Measurements from ENCODE around the gene GAMT. TPM values are rescaled to one million over a fixed set of nuclear protein-coding genes. Genes with fewer than 3 reads are reported as not detected.
"Not testable (repeated sequence)": the region's sequence is repeated elsewhere in the genome, so short reads cannot be mapped to it uniquely, and the experiment has no call there.

The GAMT gene
- total RNA-seq, 1 donor from 2014 or later, result 41.5 TPM

DNA sequence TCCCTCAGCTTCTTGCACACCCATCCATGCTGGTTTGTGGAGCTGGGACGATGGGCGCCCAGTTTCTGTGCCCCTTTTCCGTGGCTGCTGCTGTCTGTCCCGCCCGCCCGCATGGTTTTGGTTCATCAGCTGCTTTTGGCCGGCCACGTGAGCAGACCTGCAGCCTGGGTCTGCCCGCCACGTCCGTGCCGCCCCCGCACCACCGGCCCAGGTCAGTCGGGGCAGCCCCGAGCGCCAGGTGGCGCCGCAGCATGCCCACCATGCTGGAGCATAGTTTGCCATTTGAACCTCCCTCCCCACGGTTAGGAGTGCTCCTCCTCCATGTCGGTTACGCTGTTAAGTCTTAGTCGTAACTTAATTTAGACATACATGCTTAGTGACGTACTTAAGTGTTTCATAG, 21.6 kb upstream of the GAMT start:
- H3K4me3 Mint-ChIP-seq, result no peak overlapping the region
- no peaks in the 10 kb centered on the region for H3K9me3 Mint-ChIP-seq
- H3K27ac Mint-ChIP-seq, result peak overlapping the region; percentile 77

DNA sequence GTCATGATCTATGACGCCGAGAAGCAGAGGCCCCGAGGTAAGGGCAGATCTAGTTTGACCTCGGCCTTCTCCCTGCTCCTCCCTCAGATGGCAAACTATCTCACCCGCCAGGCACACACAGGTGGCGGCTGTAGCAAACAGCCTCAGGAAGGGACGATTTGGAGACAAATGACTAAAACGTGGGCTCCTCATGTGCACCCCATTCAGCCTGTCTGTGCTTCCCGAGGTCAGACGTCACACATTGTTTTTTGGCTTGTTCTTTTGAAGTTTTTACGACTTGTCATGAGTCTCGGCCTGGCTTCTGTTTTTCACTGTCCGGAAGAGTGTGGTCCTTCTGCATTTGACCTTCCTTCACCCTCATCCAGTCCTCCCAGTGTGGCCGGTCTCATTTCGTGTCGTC, 21.0 kb upstream of the GAMT start:
- Mint-ChIP-seq H3K4me3 (no peak overlapping the region), H3K4me1 (peaks cover 17% of the 10 kb centered on the region), H3K9me3 (no peaks in the 10 kb centered on the region), H3K36me3 (peaks cover 22% of the 10 kb centered on the region), H3K27me3 (ENCODE audit: low read depth) (no peaks in the 10 kb centered on the region), H3K27ac (peak overlapping the region; percentile 30)
- TF ChIP-seq, protein P1, sequence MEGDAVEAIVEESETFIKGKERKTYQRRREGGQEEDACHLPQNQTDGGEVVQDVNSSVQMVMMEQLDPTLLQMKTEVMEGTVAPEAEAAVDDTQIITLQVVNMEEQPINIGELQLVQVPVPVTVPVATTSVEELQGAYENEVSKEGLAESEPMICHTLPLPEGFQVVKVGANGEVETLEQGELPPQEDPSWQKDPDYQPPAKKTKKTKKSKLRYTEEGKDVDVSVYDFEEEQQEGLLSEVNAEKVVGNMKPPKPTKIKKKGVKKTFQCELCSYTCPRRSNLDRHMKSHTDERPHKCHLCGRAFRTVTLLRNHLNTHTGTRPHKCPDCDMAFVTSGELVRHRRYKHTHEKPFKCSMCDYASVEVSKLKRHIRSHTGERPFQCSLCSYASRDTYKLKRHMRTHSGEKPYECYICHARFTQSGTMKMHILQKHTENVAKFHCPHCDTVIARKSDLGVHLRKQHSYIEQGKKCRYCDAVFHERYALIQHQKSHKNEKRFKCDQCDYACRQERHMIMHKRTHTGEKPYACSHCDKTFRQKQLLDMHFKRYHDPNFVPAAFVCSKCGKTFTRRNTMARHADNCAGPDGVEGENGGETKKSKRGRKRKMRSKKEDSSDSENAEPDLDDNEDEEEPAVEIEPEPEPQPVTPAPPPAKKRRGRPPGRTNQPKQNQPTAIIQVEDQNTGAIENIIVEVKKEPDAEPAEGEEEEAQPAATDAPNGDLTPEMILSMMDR (IDR thresholded peaks at IDR 0.05; ENCODE audit: unreplicated experiment), result no peak
- no peak for DNase-seq (ENCODE audit: low spot score in 2 of 2, unreplicated experiment in 2 of 2)

More for the DNA sequence above, 21.6 kb upstream of the GAMT start:
- peaks cover 22% of the 10 kb centered on the region for H3K36me3 Mint-ChIP-seq
- peaks cover 11% of the 10 kb centered on the region for H3K4me1 Mint-ChIP-seq
- TF ChIP-seq, protein P1 (IDR thresholded peaks at IDR 0.05; ENCODE audit: unreplicated experiment), result no peak
- DNase-seq (ENCODE audit: low spot score in 2 of 2, unreplicated experiment in 2 of 2), result no peak
- no peaks in the 10 kb centered on the region for H3K27me3 Mint-ChIP-seq (ENCODE audit: low read depth)

DNA sequence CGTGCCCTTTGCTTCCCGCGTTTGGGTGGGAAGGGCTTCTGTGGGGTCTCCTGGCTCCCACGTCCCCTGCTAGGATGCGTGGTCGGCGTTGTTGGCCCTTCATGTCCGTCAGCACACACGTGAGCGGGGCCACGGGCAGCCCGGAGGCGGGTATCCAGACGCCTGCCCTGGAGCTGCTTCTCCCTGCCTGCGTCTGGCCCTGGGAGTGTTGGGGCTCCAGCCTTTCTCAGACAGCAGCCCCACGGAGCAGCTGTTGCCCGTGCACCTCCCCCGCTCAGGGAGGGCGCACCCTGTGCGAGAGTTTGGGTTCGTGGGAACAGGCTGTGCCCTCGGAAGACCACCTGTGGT, 20.6 kb upstream of the GAMT start:
- H3K36me3 Mint-ChIP-seq, result peaks cover 22% of the 10 kb centered on the region
- H3K27ac Mint-ChIP-seq, result peak overlapping the region; percentile 30
- TF ChIP-seq, protein P1 (IDR thresholded peaks at IDR 0.05; ENCODE audit: unreplicated experiment), result no peak

DNA sequence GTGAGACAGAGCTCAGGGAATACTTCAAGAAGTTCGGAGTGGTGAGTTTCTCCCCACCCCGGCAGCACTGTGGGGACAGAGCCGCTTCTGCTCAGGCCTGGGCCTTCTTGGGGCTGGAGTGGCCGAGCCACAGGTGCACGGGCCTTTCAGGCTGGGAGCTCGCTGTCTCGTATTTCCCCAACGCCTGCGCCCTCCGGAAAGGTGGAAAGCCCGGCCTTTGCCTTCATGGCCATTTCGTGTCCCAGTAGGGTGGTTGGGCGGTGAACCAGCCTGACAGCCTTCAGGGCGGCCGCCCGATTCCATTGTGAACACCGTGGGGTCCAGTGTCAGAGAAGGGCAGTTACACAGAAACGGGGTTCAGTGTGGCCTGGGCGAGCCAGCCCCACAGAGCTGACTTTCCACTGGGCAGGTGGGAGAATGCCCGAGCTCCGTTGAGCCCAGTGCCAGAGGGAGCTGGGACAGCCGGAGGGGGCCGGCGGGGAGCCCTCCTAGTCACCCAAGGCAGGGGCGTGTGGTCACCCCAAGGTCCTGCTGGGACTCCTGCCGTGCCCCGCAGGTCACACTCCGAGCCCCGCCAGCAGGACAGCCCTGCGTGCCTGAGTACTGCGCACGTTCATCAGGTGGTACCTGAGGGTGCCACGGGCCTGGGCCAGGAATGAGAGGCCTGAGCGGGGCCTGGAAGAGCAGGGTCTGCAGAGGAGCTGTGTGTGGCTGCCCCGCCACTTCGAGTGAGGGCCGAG, 20.0 kb upstream of the GAMT start:
- TF ChIP-seq, protein P1 (IDR thresholded peaks at IDR 0.05; ENCODE audit: unreplicated experiment), result no peak
- Mint-ChIP-seq H3K9me3 (no peaks in the 10 kb centered on the region), H3K4me3 (no peak overlapping the region), H3K36me3 (peaks cover 22% of the 10 kb centered on the region), H3K27ac (no peak overlapping the region), H3K27me3 (ENCODE audit: low read depth) (no peaks in the 10 kb centered on the region), H3K4me1 (peaks cover 27% of the 10 kb centered on the region)
- DNase-seq (ENCODE audit: low spot score in 2 of 2, unreplicated experiment in 2 of 2), result no peak

More for the DNA sequence above, 20.6 kb upstream of the GAMT start:
- DNase-seq (ENCODE audit: low spot score in 2 of 2, unreplicated experiment in 2 of 2), result no peak
- Mint-ChIP-seq H3K4me3 (no peak overlapping the region), H3K9me3 (no peaks in the 10 kb centered on the region), H3K4me1 (peaks cover 21% of the 10 kb centered on the region), H3K27me3 (ENCODE audit: low read depth) (no peaks in the 10 kb centered on the region)

DNA sequence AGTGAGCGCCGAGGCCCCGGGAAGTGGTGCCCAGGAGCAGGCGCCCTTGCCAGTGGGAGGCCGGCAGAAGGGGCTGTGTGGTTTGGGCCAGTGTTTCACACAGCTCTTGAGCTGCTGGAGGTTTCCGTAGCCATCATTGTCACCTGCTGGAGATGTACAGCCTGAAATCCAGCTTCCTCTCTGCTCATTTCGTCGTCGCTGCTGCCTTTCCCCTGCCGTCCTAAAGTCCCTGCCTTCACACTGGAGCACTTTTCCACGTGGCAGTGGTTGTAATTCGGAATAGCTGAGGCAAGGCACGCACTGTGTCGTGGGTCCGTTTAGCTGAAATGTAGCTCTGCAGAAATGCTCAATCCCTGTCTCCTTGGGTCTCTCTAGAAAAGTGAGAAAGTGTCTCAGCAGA, 19.2 kb upstream of the GAMT start:
- Mint-ChIP-seq H3K36me3 (peaks cover 21% of the 10 kb centered on the region), H3K4me1 (peaks cover 35% of the 10 kb centered on the region), H3K4me3 (no peak overlapping the region), H3K27ac (no peak overlapping the region), H3K9me3 (no peaks in the 10 kb centered on the region), H3K27me3 (ENCODE audit: low read depth) (no peaks in the 10 kb centered on the region)
- DNase-seq (ENCODE audit: low spot score in 2 of 2, unreplicated experiment in 2 of 2), result no peak
- TF ChIP-seq, protein P1 (IDR thresholded peaks at IDR 0.05; ENCODE audit: unreplicated experiment), result no peak

DNA sequence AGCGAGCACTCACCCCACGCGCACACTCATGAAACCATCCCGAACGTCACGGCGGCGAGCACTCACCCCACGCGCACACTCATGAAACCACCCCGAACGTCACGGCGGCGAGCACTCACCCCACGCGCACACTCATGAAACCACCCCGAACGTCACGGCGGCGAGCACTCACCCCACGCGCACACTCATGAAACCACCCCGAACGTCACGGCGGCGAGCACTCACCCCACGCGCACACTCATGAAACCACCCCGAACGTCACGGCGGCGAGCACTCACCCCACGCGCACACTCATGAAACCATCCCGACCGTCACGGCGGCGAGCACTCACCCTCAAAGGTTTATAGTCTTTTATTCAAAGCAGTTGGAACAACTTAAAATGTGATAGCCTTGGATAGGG, 18.7 kb upstream of the GAMT start:
- DNase-seq (ENCODE audit: low spot score in 2 of 2, unreplicated experiment in 2 of 2); H3K27me3 Mint-ChIP-seq (ENCODE audit: low read depth); H3K4me3 Mint-ChIP-seq; H3K9me3 Mint-ChIP-seq; H3K27ac Mint-ChIP-seq: not testable (repeated sequence)
- Mint-ChIP-seq H3K4me1 (peaks cover 38% of the 10 kb centered on the region), H3K36me3 (peaks cover 18% of the 10 kb centered on the region)
